SK-N-SH (cell line): Measurements from ENCODE around the gene DPM2.

Experiments
- CTCF ChIP-seq: fragments of 200-600 bp; sonication (generic); IDR thresholded peaks from 2 replicates; pipeline ENCODE4 v1.6.1; 2017; ENCODE audit warnings: antibody characterized with exemption, mild to moderate bottlenecking, moderate library complexity
- JUND ChIP-seq: IDR thresholded peaks from 2 replicates; pipeline ENCODE4 v1.4.0; 2012
- MXI1 ChIP-seq: IDR thresholded peaks from 2 replicates; pipeline ENCODE4 v1.6.1; 2012; ENCODE audit warnings: mild to moderate bottlenecking, low read depth, low read length, improper control_type of control experiment
- POLR2AphosphoS5 ChIP-seq: IDR thresholded peaks from 2 replicates; pipeline ENCODE4 v1.6.1; 2012; ENCODE audit warnings: low read depth, low read length
- RAD21 ChIP-seq: IDR thresholded peaks from 2 replicates; pipeline ENCODE4 v1.6.1; 2012; ENCODE audit warnings: mild to moderate bottlenecking, low read length
- USF2 ChIP-seq: fragments of 150-350 bp; IDR thresholded peaks from 2 replicates; pipeline ENCODE4 v1.6.1; 2017; ENCODE audit warnings: antibody characterized with exemption, low read length, low read depth, borderline replicate concordance
- YY1 ChIP-seq: IDR thresholded peaks from 2 replicates; pipeline ENCODE4 v1.4.0; 2012; ENCODE audit warnings: low read depth, mild to moderate bottlenecking
- ZBTB33 ChIP-seq: IDR thresholded peaks from 2 replicates; pipeline ENCODE4 v1.4.0; 2012; ENCODE audit warnings: low read depth, borderline replicate concordance

GRCh38 chr9:127920794-127921193 is 16.9 kb downstream of the DPM2 start:
- TF ChIP-seq CTCF (no peak), YY1 (no peak), JUND (no peak), USF2 (no peak), RAD21 (no peak), ZBTB33 (no peak), MXI1 (no peak), POLR2AphosphoS5 (no peak)
